Measurements from ENCODE around the gene TRAP1.
"Not testable (repeated sequence)": the region's sequence is repeated elsewhere in the genome, so short reads cannot be mapped to it uniquely, and the experiment has no call there.

Gene TRAP1

DNA sequence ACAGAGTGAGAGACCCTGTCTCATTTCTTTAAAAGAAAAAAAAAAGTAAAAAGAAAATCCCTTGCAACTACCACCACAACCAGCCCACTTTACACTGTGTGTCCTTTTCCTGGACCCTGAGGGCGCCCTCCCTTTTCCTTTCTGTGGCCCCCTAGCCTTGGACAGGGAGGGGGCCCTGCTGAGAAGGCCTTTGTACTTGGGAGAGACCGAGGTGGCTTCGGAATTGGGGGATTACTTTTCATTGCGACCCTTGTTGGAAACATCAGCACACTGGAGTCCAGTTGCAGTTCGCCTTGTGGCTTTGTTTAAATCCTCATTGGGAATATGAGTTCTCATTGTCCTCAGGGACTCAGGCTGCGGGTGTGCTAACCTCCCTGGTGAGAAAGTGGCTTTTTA lies 72.2 kb downstream of the TRAP1 start:
- DNase-seq, result no peak

DNA sequence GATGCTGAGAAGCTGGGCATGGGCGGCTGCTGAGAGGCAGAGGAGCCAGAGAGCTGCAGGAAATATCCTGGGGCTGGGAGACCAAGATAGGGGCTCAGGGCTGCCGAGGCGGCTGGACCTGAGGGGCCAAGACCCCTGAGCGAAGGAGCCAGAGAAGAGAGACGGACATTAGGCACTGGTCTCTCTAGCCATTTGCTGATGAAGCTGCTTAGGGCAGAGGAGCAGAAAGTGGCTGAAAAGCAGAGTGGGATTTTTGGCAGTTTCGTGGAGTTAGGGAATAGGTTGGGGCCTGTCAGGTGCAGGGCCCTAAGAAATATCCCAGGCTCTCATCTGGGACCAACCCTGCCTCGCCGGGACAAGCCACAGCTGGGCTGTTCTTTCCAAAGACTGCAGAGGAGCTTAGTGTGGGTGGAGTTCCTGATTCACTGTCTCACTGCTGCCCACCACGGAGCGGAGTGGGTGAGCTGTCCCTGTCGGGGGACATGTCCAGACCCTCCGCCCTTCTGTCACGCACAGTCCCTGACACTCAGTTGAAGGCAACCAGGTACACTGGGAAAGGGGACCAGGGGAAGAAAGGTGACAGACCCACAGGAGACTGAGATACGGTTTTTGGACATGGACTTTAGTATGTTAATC lies 74.1 kb downstream of the TRAP1 start:
- DNase-seq, result no peak

DNA sequence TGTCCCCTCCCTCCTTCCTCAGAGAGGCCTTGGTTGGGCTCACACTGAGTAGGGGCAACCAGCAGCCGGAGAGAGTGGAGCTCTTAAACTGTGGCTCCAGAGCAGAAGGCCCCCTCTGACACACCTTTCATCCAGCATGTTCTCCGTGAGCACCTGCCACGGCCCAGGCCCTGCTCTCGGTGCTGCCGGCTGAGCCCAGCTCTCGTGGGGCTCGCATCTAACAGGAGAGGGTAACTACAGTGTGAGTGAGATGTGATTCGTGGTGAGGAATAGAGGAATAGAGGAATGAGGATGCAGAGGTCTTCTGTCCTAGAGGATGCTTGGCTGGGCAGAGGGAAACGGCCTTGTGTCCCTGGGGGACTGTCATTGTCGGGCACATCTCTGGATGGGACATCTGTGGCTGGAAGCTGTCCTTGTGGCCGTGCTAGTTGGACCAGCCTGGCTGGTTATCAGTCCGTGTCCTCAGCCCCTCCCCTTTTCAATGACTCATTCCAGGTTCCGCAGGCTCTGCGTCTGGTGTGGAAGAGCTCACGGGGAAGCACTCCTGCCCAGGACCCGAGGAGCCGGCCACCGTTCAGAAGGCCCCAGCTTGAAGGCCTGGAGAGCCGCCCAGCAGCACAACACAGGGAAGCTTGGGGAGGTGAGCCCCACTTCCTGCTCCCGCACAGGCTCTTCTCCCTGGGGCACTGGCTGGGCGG lies 74.8 kb downstream of the TRAP1 start:
- no peak for DNase-seq

DNA sequence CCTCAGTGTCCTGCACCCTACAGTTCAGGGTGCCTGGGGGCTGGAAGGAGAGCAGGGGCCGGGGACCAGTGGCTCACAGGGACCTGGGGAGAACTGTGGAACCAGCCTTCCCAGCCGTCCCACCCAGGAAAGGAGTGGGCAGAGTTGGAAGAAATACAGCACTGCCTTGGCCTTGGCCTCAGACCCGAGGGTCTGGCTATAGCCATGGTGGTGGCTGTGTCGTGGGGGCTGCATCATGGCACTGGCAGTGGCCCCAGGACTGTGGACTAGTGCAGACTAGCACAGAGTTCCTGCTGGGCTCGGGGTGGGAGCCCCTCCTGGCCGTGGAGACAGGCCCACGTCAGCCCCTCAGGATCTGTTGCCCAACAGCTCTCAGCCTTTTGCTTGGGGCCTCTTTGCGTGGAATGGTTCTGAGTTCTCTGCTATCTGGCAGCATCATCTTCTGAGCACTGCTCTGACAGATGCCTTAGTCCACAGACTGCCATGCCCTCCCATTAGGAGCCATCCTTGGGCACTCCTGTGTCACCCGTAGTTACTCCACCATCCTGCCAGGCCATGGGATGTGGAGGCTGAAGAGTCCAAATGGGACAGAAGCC lies 75.4 kb downstream of the TRAP1 start:
- DNase-seq, result no peak

DNA sequence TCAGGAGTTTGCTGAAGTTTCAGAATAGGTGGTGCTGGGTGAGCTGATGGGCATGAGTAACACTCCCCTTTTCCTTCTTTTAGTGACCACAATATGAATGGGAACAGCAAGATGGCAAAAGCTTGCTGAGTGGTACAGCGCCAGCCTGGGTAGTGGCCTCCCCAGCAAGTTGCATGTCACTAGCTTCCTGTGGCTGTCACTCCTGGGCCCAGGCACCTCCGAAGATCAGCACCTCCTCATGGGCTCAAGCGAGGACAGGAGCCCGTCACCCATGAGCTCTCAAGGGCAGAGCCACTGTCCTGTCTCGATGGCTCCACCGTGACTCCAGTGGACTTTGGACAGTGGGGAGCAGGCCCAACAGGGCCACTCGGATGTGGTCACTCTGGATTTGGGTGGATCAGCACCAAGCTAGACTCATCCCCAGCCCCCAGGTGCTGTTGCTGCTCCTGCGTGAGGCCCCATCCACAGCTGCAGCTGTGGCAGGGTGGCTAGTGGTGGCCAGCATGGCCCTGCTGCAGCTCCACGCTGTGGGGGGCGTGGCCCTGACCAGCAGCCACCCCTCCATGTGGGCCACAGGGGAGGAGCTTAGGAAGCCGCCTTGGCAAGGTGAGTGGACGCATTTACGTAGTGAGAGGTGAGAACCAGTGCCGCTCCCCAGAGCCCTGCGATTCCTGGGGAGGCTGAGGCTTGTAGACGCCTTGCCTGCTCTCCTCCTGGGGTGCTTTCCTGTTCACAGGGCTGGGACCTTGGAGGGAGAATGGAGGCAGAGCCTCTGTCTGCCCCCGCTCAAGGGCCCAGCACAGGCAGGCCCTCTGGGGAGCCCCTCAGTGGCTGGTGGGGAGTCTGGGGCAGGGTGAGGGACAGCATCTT lies 76.5 kb downstream of the TRAP1 start:
- DNase-seq, result no peak

- no peak for DNase-seq
Measured at GRCh38 chr16:3640207-3640606, 77.1 kb downstream of the TRAP1 start.

DNA sequence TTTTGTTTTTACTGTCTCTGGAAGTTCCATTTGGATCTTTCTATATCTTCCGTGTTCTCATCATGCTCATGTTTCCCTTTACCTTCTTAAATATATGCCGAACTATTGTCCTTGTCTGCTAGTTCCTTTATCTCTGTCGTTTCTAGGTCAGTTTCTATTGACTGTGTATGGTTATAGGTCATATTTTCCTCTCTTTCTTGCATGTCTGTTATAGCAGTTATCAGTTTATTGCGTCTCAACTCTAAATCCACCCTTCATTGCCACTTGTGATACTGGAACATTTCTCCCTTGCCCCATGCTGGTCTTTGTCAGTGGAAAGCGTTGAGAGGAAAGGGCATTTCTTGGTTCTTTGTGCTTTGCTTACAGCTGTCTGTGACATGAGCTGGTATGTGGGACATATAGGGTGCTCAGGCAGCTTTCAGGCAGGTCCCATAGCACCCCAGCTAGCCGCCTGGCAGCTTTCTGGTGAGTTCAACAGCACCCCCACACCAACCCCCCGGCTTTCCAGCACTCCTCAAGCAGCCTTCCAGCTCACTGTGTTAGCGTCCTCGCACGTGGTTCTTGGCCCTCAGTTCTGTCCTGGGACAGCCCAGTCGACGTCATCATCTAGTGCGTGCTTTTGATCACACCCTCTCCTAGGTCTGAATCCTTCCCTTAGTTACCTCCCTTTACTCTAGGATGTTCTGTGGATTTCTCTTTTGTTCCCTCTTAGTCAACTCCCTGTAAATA lies 78.2 kb downstream of the TRAP1 start:
- no peak for DNase-seq

DNA sequence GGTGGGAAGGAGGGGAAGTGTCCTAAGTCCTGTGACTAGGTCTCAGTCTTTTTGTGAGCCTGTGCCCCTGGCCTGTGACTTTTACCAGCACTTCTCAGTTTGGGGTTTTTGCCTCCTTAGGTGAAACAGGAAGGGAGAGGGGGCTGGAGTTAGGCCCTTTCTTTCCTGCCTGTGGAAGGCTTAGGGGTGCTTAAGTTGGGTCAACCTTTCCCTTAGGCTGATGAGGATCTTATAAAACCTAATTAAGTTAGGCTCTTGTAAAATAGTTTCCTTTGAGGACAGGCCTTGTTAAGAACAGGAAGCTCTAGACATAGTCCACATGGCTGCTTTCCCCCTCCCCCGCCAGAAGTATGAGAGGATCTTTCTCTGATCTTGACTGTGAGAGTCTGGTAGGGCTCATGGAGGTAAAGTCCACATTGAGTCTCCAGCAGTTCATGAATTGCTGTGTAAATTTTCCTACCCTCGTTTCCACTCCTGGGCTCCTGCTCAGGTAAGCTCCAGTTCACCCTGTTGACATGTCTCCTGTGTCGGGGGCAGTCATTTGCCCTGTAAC lies 79.9 kb downstream of the TRAP1 start:
- peak; percentile 19 for DNase-seq

DNA sequence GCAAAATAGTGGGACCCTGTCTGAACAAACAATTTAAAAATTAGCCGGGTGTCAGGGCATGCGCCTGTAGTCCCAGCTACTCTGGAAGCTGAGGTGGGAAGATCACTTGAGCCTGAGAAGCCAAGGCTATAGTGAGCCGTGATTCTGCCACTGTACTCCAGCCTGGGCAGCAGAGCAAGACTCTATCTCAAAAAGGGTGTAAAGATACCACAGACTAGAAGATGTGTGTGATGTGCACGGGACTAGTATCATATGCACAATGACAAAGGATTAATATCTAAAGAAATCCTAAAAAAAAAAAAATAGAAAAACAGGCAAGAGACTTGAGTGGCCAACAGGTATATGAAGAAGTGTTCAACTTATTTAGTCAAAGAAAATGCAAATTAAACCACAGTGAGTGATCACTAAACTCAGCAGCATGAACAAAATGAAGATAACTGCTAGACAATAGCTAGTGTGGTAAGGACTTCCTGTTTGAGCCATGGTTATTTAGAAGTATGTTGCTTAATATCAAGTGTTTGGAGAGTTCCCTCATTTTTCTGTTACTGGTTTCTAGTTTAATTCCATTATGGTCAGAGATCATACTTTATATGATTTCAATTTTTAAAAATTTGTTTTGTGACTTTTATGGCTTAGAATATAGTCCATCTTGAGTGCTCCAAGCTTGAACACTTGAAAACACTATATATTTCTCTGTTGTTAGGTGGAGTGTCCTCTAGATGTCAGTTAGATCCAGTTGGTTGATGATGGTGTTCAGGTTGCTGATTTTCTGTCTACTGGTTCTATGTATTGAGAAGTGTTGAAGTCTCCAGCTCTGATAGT lies 91.2 kb downstream of the TRAP1 start:
- no peak for DNase-seq

DNA sequence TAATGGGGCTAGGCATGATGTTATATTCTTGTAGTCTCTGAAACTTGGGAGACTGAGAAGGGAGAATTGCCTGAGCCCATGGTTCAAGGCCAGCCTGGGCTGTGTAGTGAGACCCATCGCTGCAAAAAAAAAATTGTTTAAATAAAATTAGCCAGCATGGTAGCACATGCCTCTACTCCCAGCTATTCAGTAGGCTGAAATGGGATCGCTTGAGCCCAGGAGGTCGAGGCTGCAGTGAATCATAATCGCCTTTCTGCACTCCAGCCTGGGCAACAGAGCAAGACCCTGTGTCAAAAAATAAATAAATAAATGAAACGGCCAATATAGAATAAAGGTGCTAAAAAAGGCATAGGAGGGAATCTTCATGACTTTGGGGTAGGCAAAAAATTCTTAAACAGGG lies 92.0 kb downstream of the TRAP1 start:
- DNase-seq, result no peak

GRCh38 chr16:3623642-3624041 lies 93.7 kb downstream of the TRAP1 start:
- DNase-seq, result no peak

- DNase-seq, result no peak
Measured at GRCh38 chr16:3618769-3619141, 98.6 kb downstream of the TRAP1 start.

- DNase-seq, result no peak
Measured at GRCh38 chr16:3612510-3613466, 104.5 kb downstream of the TRAP1 start.

DNA sequence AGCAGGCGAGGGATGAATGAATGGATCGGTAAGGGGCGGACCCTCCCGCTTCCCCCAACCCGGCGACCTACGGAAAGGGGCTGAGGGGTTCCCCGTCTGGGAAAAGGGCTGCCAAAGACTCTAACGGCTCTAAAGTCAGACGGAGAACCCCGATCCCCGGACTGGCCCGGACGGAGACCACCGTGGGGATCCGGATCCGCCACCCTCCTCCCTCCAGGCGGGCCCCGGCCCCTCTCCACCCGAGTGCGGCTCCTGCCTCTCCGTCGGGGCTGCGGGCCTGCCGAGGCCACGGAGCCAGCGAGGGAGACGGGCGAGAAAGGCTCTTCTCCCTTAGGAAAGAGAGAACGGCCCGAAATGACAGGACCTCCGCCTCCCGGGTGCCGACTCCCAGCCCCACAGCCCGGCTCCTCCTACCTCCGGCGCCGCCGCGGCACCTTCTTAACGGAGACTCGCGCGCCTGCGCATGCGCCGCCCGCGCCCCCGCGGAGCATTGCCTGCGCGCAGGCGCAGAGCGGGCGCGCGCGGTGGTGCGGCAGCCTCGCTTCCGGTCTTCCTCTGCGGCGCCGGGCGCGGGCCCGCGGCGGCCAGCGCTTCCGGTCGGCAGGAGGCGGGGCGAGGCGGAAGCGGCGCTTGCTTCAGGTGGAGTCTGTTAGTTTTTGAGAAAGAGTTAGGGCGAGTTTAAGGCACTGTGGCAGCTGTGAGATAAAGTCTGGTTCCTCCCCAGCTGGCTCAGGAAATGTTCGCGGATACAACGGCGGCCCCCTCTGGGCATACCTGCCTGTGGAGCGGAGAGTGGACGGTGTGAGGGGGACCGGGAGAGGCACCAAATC lies 106.0 kb downstream of the TRAP1 start, which contains the start of gene SLX4:
SLX4 (minus strand) TSS at position 461 of the 830 bp plus-strand sequence. CDS start 2,642 bp downstream, outside the sequence.
- peak; percentile 79 for DNase-seq

GRCh38 chr16:3610698-3611145 lies 106.6 kb downstream of the TRAP1 start:
- DNase-seq, result no peak

GRCh38 chr16:3609895-3610697 lies 107.2 kb downstream of the TRAP1 start:
- no peak for DNase-seq

DNA sequence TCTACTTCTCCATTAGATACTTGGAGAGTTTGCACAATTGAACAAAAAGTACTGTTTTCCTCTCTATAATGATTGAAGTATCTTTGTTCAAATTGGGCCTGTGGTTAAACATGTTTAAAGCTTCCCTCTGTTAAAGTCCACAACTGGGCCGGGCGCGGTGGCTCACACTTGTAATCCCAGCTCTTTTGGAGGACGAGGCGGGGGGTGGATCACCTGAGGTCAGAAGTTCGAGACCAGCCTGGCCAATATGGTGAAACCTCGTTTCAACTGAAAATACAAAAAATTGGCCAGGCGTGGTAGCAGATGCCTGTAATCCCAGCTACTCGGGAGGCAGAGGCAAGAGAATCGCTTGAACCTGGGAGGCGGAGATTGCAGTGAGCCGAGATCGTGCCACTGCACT lies 108.3 kb downstream of the TRAP1 start:
- DNase-seq, result not testable (repeated sequence)

DNA sequence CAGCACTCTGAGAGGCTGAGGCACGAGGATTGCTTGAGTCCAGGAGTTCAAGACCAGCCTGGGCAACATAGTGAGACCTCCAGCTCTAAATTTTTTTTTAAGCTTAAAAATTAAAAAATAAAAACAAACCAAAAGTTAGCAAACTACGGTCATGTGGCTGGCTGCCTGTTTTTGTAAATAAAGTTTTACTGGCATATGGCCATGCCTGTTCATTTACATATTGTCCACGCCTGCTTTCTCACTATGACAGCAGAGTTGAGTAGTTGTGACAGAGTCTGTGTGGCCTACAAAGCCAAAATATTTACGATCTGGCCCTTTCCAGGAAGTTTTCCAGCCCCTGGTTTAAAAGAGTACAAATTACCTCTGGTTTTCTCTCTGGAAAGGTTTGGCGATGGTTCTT lies 109.3 kb downstream of the TRAP1 start:
- DNase-seq, result no peak

Data from activated T-cell treated with anti-CD3 and anti-CD28 coated beads for 4 hours (primary cell).